NCI-H2196 (cell line): ENCODE measurements around the gene RALA.
"Not testable (repeated sequence)": the region's sequence is repeated elsewhere in the genome, so short reads cannot be mapped to it uniquely, and the experiment has no call there.

ENCODE experiments used
- DNase-seq: peaks from one replicate; lab custom pipeline; 2025; ENCODE audit not compliant: unreplicated experiment; lab: John Stamatoyannopoulos, UW

Gene RALA

DNA sequence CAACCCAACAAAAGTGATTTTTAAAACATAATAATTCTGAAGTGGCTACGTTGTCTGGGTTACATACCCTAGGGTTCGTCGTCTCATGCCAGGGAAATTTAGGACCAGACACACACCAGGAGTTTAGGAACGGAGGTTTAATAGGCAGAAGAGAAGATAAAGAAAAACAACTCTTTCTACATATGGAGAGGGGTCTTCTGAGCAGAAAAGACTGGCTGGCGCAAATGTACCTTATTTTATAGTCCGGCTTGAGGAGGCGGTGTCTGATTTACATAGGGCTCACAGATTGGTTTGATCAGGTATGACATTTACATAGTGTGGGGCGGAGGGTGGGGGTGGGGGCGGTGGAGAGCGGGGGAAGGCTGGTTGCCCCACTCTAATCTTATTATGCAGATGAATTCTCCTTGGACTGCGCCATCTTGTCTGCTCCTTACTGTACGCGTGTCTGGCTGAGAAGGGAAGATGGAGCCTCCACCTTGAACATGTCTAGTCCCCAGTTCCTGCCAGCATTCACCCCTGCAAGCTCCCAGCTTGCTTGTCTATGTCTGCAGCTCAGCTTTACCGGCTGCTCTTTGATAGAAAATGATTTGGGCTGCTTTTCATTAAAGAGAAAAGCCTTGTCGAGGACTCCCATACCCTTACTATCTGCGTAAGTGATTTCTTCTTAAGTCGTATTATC is 98.7 kb downstream of the RALA start:
- no peak for DNase-seq

DNA sequence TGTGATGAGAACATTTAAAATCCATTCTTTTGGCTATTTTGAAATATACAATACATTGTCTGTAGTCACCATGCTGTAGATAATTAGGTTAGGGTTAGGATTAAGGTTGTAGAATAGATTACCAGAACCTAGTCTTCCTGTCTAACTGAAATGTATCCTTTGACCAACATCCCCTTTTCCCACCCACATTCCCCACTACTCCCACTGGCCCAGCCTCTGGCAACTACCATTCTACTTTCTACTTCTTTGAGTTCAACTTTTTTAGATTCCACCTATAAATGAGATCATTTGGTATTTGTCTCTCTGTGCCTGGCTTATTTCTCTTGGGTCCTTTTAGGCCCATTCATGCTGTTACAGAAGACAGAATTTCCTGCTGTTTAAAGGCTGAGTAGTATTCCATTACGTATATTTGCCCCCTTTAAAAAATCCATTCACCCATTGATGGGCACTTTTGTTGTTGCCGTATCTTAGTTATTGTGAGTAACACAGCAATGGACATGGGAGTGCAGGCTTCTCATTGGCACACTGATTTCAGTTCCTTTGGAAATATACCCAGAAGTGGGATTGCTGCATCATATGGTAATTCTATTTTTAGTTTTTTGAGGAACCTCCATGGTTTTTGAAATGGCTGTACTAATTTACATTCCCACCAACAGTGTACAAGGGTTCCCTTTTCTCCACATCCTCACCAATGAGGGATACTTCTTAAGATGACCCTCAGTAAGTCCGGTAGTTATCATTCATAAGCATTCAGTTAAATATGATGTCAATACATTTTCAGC is 104.0 kb downstream of the RALA start:
- DNase-seq, result no peak

GRCh38 chr7:39732837-39733804 is 109.7 kb downstream of the RALA start:
- DNase-seq, result peak; percentile 93

DNA sequence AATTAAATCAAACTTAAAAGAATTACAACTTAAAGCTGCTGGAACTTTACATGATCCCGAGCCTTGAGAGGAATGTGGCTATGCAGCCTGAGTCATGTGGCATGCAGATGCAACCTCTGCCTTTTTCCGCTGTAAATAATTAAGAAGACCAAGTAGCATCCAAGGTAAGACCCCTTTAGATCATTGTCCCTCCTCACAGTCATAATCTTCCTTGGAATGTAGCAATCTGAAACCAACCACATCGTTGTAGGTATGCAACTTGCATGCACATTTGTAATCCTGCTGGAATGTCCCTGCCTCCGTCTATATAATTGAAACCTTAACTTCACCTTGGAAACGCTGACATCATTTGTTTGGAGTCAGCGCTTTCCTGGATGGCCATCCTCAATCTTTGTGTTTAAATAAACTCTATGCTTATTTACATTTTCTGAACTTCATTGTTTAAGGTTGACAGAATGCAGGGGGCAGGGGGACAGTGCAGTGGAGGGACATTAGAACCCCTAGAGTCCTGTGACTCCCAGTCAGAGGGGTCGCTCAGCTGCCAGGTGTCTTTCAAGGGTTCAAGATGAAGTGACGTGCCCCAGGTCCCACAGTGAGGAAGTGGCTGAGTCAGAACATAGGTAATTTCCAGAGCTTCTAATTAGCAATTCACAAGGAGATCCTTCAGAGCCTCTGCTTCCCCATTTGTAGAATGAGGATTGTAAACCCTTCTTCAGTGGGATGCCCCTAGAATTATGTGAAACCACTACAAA is 110.7 kb downstream of the RALA start:
- peak; percentile 14 for DNase-seq

DNA sequence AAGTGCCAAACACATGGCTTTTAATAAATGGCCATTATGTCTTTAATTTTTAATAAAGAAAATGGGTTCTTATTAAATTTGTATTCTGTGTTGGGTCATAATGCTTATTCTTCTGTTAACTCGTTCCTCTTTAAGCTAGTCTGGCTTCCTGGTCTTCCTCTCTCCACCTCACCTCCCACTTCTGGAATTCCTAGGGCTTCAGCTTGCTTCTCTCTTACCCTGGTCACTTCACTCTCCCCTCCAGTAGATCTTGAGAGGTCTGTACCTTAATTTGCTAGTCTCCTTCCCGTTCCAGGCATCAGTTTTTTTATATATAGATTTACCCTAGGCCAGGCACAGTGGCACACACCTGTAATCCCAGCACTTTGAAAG is 111.2 kb downstream of the RALA start:
- no peak for DNase-seq

- DNase-seq, result no peak
Observed at GRCh38 chr7:39735903-39736302, 112.5 kb downstream of the RALA start.

GRCh38 chr7:39741942-39742623 is 118.7 kb downstream of the RALA start:
- peak; percentile 33 for DNase-seq

DNA sequence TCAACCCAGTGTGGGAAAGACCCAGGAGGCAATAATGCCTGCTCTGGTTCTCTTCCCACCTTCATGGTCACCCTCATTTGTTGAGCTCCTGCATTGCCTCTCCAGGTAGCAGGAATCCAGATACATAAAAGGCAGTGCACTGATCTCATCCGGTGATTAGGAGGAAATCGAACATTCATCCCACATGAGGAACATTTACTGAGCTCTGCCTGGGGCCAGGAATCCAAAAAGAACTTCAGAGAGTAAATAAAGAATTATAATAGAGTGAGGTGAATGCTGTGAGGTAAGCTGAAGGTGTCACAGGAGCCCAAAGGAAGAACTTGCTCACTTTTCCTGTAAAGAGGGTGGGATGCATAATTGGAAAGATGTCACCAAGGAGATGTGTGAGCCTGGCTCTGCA is 121.2 kb downstream of the RALA start:
- DNase-seq, result no peak

DNA sequence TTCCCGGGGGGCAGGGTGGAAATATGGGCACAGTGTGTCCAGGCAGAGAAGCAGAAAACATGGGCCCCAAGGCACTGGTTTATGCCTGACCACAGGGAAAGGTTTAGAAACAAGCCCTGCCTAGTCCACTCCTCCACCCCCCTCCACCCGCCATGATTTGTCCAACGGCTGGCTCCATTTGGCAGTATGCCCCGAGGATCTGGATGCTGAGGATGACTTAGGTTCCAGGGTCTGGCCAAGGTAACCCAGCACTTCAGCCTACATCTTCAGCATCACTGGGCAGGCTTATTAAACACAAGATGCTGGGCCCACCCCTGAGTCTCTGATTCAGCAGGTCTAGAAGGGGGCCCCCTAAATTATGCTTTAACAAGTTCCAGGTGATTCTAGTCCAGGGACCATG is 121.9 kb downstream of the RALA start:
- no peak for DNase-seq

DNA sequence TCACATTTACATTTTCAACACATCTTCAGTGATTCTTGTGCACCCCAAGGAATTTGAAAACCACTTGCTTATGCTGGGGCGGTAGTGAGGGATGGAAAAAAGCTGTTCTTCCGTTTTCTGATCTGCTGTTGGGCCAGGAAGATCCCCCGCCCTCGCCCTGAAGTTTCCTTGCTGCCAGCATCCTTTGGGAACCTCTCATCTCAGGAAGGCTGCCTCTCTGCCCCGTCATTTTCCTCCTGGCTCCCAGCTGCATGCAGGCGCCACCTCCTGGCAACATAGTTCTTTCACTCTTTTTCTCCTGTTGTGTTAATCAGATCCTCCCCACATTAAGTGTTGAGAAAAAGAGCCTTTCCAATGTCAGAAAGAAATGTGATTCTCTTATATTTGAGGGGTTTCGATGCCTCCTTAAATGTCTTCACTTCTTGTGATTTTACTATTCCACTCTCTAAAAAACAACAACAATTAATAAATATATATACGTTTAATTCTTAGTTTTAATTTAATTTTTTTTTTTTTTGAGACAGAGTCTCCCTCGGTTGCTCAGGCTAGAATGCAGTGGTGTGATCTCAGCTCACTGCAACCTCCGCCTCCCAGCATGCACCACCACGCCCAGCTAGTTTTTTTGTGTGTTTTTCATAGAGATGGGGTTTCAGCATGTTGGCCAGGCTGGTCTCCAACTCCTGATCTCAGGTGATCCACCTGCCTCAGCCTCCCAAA is 122.9 kb downstream of the RALA start:
- DNase-seq, result peak; percentile 74

DNA sequence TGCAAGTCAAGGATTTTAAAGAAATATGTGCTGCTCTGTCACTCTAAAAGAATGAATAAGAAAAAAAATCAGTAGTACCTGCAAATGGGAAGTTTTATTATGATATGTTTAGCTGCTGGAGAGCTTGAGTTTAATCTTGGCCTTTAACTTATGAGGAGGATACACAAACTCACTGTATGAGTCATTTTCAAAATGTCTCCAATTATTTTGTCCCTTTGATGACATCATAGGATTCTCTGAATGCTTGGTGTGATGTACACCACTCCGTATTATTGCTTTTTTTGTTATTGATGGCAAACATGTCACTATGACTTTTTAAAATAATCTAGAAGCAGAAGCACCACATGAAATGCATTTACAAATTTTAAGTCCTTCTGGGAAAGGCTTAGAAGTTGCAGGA is 125.8 kb downstream of the RALA start:
- no peak for DNase-seq

DNA sequence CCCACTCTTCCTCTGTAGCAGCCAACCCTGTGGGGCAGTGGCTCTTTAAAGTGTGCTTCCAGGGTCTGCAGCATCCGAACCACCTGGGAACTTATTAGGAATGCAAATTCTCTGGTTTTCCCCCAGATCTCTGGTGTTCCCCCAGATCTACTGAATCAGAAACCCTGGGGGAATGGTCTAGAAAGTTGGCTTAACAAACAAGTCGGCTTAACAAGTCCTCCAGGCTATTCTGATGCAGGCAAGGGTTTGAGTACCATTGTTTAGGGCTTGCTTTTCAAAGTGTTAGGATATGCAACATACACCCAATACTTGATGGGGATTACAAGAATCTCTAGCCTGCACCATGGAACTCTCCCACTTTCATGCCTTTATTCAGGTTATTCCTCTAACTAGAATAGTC is 126.3 kb downstream of the RALA start:
- DNase-seq, result no peak

DNA sequence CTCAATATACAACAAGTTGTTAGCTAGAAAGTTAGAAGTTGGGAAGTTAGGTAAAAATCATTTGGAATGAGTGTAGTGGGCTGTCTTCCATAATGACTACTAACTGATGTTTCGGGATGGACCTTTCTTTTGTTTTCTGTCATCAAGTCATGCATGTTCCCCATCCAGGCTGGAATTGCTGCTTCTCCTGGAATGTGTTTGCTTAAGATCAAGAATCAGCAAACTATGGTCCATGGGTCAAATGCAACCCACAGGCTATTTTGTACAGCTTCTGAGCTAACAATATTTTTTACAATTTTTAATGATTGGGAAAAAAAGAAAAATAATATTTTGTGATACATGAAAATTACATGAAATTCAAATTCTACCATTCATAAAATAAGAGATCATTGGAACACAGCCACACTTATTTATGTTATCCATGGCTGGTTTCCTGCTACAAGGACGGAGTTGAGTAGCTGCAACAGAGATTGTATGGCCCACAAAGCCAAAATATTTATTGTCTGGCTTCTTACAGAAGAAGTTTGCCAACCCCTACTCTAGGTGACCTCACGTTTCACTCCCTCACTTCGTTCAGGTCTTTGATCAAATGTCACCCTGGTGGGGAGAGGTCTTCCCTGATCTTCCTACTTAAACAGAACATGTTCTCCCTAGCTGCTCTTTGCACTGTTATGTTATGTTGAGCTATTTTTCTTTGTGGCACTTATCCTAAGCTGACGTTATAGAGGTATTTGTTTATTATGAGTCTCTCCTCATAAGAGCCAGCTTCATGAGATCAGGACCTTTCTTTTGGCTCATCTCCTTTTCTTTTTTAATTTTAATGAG is 127.1 kb downstream of the RALA start:
- no peak for DNase-seq

DNA sequence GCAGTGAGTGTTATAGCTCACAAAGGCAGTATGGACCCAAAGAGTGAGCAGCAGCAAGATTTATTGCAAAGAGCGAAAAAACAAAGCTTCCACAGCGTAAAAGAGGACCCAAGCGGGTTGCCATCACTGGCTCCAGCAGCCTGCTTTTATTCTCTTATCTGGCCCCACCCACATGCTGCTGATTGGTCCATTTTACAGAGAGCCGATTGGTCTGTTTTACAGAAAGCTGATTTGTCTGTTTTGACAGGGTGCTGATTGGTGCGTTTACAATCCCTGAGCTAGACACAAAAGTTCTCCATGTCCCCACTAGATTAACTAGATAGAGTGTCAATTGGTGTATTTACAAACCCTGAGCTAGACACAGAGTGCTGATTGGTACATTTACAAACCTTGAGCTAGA is 129.9 kb downstream of the RALA start:
- not testable (repeated sequence) for DNase-seq

GRCh38 chr7:39753823-39754325 is 130.5 kb downstream of the RALA start:
- no peak for DNase-seq

DNA sequence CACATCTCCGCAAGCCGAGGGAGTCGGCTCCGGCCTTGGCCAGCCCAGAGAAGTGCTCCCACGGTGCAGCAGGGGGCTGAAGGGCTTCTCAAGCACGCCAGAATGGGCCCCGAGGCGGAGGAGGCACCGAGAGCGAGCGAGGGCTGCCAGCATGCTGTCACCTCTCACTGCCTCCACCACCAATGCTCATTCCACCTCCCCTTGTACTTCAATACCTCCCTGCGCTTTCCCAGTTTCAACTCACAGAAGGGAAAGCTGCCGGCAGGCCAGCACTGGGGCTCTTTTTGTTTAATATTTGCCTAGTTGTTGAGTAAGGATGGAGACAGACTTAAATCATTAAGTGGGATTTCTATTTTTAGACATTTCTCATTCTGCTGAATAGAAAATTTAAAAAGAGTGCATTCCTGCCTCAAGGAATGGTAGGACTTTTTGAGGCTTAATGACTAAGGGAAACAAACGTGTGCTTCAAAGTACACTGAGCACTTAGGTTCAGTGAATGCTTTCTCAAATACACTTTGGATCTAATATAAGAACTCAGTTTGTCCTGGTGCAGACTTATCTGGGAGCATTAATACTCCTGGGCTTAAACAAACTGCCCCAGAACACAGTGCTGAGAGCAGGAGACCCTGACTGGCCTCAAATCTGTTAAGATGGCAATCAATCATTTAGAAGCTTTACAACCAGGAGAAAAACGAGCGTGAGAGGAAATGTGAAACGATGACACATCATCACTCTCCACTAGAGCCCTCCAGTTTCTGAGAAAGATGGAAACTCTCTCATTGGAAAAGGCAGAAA is 131.2 kb downstream of the RALA start:
- no peak for DNase-seq

- no peak for DNase-seq
Observed at GRCh38 chr7:39757604-39758003, 134.2 kb downstream of the RALA start.
